ENCODE measurements around the gene TNN. TPM values are rescaled to one million over a fixed set of nuclear protein-coding genes. Genes with fewer than 3 reads are reported as not detected.

The TNN gene
- total RNA-seq, 1 experiment from 2014 or later = 0.11 TPM

- H2BK20ac ChIP-seq (ENCODE audit: low read depth, low read length, poor library complexity, severe bottlenecking) = no peak overlapping the region
- no peak overlapping the region for H3K27ac ChIP-seq (ENCODE audit: insufficient read length, low read depth, low read length)
- H3K56ac ChIP-seq (ENCODE audit: insufficient read length, low read depth, low read length) = no peak overlapping the region
- no CpG with 5 or more reads among the region's 2 CpGs for WGBS (ENCODE audit: extremely low coverage, insufficient read length, low lambda C conversion rate)
- H3T11ph ChIP-seq (ENCODE audit: low read length) = no peak overlapping the region
- H3K79me1 ChIP-seq (ENCODE audit: insufficient read depth, low read depth, low read length, poor library complexity, severe bottlenecking) = no peaks in the 10 kb centered on the region
- H3K4ac ChIP-seq (ENCODE audit: low read depth, low read length) = no peak overlapping the region
- no peak overlapping the region for H2AK5ac ChIP-seq (ENCODE audit: insufficient read length, low read length)
- H3K9me3 ChIP-seq (ENCODE audit: control insufficient read depth, low read depth, low read length) = no peaks in the 10 kb centered on the region
- no peak overlapping the region for H2BK12ac ChIP-seq (ENCODE audit: insufficient read length, low read depth, low read length)
- no peak overlapping the region for H2AFZ ChIP-seq (ENCODE audit: low read length)
- no peaks in the 10 kb centered on the region for H3K79me2 ChIP-seq (ENCODE audit: insufficient read depth, low read length)
- TF ChIP-seq, protein P1, sequence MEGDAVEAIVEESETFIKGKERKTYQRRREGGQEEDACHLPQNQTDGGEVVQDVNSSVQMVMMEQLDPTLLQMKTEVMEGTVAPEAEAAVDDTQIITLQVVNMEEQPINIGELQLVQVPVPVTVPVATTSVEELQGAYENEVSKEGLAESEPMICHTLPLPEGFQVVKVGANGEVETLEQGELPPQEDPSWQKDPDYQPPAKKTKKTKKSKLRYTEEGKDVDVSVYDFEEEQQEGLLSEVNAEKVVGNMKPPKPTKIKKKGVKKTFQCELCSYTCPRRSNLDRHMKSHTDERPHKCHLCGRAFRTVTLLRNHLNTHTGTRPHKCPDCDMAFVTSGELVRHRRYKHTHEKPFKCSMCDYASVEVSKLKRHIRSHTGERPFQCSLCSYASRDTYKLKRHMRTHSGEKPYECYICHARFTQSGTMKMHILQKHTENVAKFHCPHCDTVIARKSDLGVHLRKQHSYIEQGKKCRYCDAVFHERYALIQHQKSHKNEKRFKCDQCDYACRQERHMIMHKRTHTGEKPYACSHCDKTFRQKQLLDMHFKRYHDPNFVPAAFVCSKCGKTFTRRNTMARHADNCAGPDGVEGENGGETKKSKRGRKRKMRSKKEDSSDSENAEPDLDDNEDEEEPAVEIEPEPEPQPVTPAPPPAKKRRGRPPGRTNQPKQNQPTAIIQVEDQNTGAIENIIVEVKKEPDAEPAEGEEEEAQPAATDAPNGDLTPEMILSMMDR (conservative IDR thresholded peaks at IDR 0.05) = no peak
- H2BK15ac ChIP-seq (ENCODE audit: low read depth, low read length) = no peak overlapping the region
- H2BK120ac ChIP-seq (ENCODE audit: low read depth, low read length, poor library complexity, severe bottlenecking) = no peak overlapping the region
- no peaks in the 10 kb centered on the region for H3K36me3 Mint-ChIP-seq (ENCODE audit: insufficient read depth in 1 of 3, low read depth in 3 of 3)
- H2BK5ac ChIP-seq (ENCODE audit: insufficient read length, low read length) = no peak overlapping the region
- no peak overlapping the region for H3K4me2 ChIP-seq (ENCODE audit: insufficient read depth, insufficient read length, low read length)
- peaks cover 18% of the 10 kb centered on the region for H3K23me2 ChIP-seq (ENCODE audit: insufficient read length, low read depth, low read length, poor library complexity, severe bottlenecking)
- H3K4me1 ChIP-seq (ENCODE audit: insufficient read depth, low read length) = no peaks in the 10 kb centered on the region
- peaks cover 2% of the 10 kb centered on the region; the same call in 1 of the 2 replicates for H3K27me3 ChIP-seq (ENCODE audit: insufficient read depth, low read length)
- no peak overlapping the region for H3K14ac ChIP-seq (ENCODE audit: insufficient read depth, low read length)
- H3K23ac ChIP-seq (ENCODE audit: insufficient read length, low read depth, low read length) = no peak overlapping the region
- H3K18ac ChIP-seq (ENCODE audit: insufficient read length, low read depth, low read length) = no peak overlapping the region
- H3K4me3 Mint-ChIP-seq = no peak overlapping the region
- no peak overlapping the region for H4K5ac ChIP-seq (ENCODE audit: insufficient read length, low read depth, low read length)
- H4K8ac ChIP-seq (replicated peaks; ENCODE audit: insufficient read length, low read depth, low read length) = no peak overlapping the region
- H3K27ac Mint-ChIP-seq = no peak overlapping the region
- H3K9me3 Mint-ChIP-seq = no peaks in the 10 kb centered on the region
- peaks cover 9 to 12% of the 10 kb centered on the region in 2 experiments for H3K4me1 Mint-ChIP-seq
- H3K9ac ChIP-seq (ENCODE audit: extremely low read depth, insufficient read length, low read length) = no peak overlapping the region
- no peaks in the 10 kb centered on the region for H4K20me1 ChIP-seq (ENCODE audit: control insufficient read depth, insufficient read depth, insufficient read length)
- H3K27me3 Mint-ChIP-seq (ENCODE audit: low read depth) = peaks cover 14% of the 10 kb centered on the region
- no peak overlapping the region for H4K91ac ChIP-seq (ENCODE audit: insufficient read length, low read depth, low read length)
- DNase-seq = no peak
These were observed 121.3 kb downstream of the TNN start for GRCh38 chr1:175188936-175189335.
